Measurements from ENCODE around the gene CFB. TPM values are rescaled to one million over a fixed set of nuclear protein-coding genes. Genes with fewer than 3 reads are reported as not detected.
A peak's percentile ranks its signal among the peaks of the same experiment; 100 is the strongest.

The CFB gene
- total RNA-seq, 2 donors from 2014 or later, result 32.1 to 48.6 TPM

- H3K36me3 ChIP-seq, result peaks cover 7 to 16% of the 10 kb centered on the region in 2 donors
- peaks cover 10% of the 10 kb centered on the region for H3K4me1 ChIP-seq (replicated peaks)
- TF ChIP-seq POLR2AphosphoS5 (IDR thresholded peaks at IDR 0.05), result no peak
- TF ChIP-seq POLR2A (IDR thresholded peaks at IDR 0.05), result no peak
- no peak for TF ChIP-seq CTCF (IDR thresholded peaks at IDR 0.05)
- intact Hi-C loops (cut with DNase I), result loop anchor here (10.0 kb wide), 1 partner anchor 186 kb away; the partner anchor contains the start of genes PPT2 and PRRT1
- no peak for DNase-seq (ENCODE audit: low spot score)
- H3K27me3 ChIP-seq (replicated peaks; ENCODE audit: insufficient read depth), result no peaks in the 10 kb centered on the region
- H3K9me3 ChIP-seq, result no peaks in the 10 kb centered on the region
- no peak overlapping the region for H3K4me3 ChIP-seq
- 81% methylated on average over 23 of the region's 23 CpGs for WGBS
- no peak overlapping the region for H3K27ac ChIP-seq
Observed at GRCh38 chr6:31968791-31969711, 23.2 kb downstream of the CFB start.

GRCh38 chr6:31969712-31970603 lies 24.1 kb downstream of the CFB start:
- Histone ChIP-seq H3K36me3 (peaks cover 7 to 12% of the 10 kb centered on the region in 2 donors), H3K27me3 (replicated peaks; ENCODE audit: insufficient read depth) (no peaks in the 10 kb centered on the region), H3K4me3 (no peak overlapping the region), H3K4me1 (replicated peaks) (peaks cover 10% of the 10 kb centered on the region), H3K27ac (peak overlapping the region in 1 of 2 donors; percentile 99), H3K9me3 (no peaks in the 10 kb centered on the region)
- DNase-seq (ENCODE audit: low spot score), result no peak
- TF ChIP-seq POLR2A (IDR thresholded peaks at IDR 0.05) (no peak), POLR2AphosphoS5 (IDR thresholded peaks at IDR 0.05) (no peak), CTCF (IDR thresholded peaks at IDR 0.05) (no peak)
- intact Hi-C loops (cut with DNase I), result loop anchor here (10.0 kb wide), 1 partner anchor 185 kb away; the partner anchor contains the start of genes PPT2 and PRRT1
- WGBS, result 71% methylated on average over 17 of the region's 17 CpGs

GRCh38 chr6:31970604-31971271 lies 24.8 kb downstream of the CFB start:
- Histone ChIP-seq H3K4me3 (peak overlapping the region; percentile 64 to 75), H3K4me1 (replicated peaks) (peaks cover 10% of the 10 kb centered on the region), H3K36me3 (peaks cover 7 to 12% of the 10 kb centered on the region in 2 donors), H3K27me3 (replicated peaks; ENCODE audit: insufficient read depth) (no peaks in the 10 kb centered on the region), H3K9me3 (no peaks in the 10 kb centered on the region), H3K27ac (peak overlapping the region; percentile 98 to 99)
- TF ChIP-seq POLR2AphosphoS5 (IDR thresholded peaks at IDR 0.05) (no peak), POLR2A (IDR thresholded peaks at IDR 0.05) (no peak), CTCF (IDR thresholded peaks at IDR 0.05) (no peak)
- intact Hi-C loops (cut with DNase I), result no loop called here
- no peak for DNase-seq (ENCODE audit: low spot score)
- WGBS, result 72% methylated on average over 18 of the region's 18 CpGs

GRCh38 chr6:31971279-31971992 lies 25.5 kb downstream of the CFB start:
- Histone ChIP-seq H3K36me3 (peaks cover 7 to 12% of the 10 kb centered on the region in 2 donors), H3K27ac (peak overlapping the region; percentile 98 to 99), H3K4me3 (peak overlapping the region; percentile 64 to 75), H3K27me3 (replicated peaks; ENCODE audit: insufficient read depth) (no peaks in the 10 kb centered on the region), H3K4me1 (replicated peaks) (peaks cover 10% of the 10 kb centered on the region), H3K9me3 (no peaks in the 10 kb centered on the region)
- 22% methylated on average over 29 of the region's 29 CpGs for whole genome bisulfite sequencing
- DNase-seq (ENCODE audit: low spot score), result no peak
- TF ChIP-seq POLR2A (IDR thresholded peaks at IDR 0.05) (no peak), CTCF (IDR thresholded peaks at IDR 0.05) (no peak), POLR2AphosphoS5 (IDR thresholded peaks at IDR 0.05) (no peak)
- intact Hi-C loops (cut with DNase I), result no loop called here

All from prostate gland (tissue), 2 donors.